COR-L47 (cell line): Measurements from ENCODE around the gene PJA2.
"Not testable (repeated sequence)": the region's sequence is repeated elsewhere in the genome, so short reads cannot be mapped to it uniquely, and the experiment has no call there.

Experiments used
- DNase-seq: peaks from one replicate; lab custom pipeline; 2025; lab: John Stamatoyannopoulos, UW

Gene PJA2

GRCh38 chr5:109309326-109310063, 100.3 kb downstream of the PJA2 start:
- no peak for DNase-seq

GRCh38 chr5:109307951-109308350, 101.8 kb downstream of the PJA2 start:
- no peak for DNase-seq

GRCh38 chr5:109307456-109307855, 102.3 kb downstream of the PJA2 start:
- no peak for DNase-seq

- no peak for DNase-seq
Measured at GRCh38 chr5:109305352-109305751, 104.4 kb downstream of the PJA2 start.

- DNase-seq: no peak
Measured at GRCh38 chr5:109304309-109304708, 105.5 kb downstream of the PJA2 start.

- DNase-seq: no peak
Measured at GRCh38 chr5:109300367-109300766, 109.4 kb downstream of the PJA2 start.

GRCh38 chr5:109299557-109299956, 110.2 kb downstream of the PJA2 start:
- no peak for DNase-seq

GRCh38 chr5:109298794-109299193, 111.0 kb downstream of the PJA2 start:
- DNase-seq: no peak

GRCh38 chr5:109297900-109298299, 111.9 kb downstream of the PJA2 start:
- no peak for DNase-seq

GRCh38 chr5:109291090-109291489, 118.7 kb downstream of the PJA2 start:
- DNase-seq: no peak

GRCh38 chr5:109290231-109290630, 119.5 kb downstream of the PJA2 start:
- no peak for DNase-seq

GRCh38 chr5:109286628-109287027, 123.1 kb downstream of the PJA2 start:
- DNase-seq: not testable (repeated sequence)
